A549 (cell line): ENCODE measurements around the gene MSMP.

Experiments
- CHD2 ChIP-seq: fragments of 150-350 bp; IDR thresholded peaks from 2 replicates; pipeline ENCODE4 v1.6.1; 2014; ENCODE audit warnings: low read length; ENCODE audit not compliant: partially characterized antibody
- EP300 ChIP-seq, 2 experiments: fragments of >200 bp; sonication (Bioruptor Twin); formaldehyde crosslinking; IDR thresholded peaks; 2 replicates in 1 of 2; 3 replicates in 1 of 2; pipeline ENCODE4 v1.6.1; 2016 to 2017
- ESRRA ChIP-seq: fragments of 150-350 bp; IDR thresholded peaks from 2 replicates; pipeline ENCODE4 v1.6.1; 2014; ENCODE audit warnings: mild to moderate bottlenecking, low read length, borderline replicate concordance
- GATA3 ChIP-seq: IDR thresholded peaks from 2 replicates; pipeline ENCODE4 v1.6.1; 2012; ENCODE audit warnings: borderline replicate concordance
- MAFK ChIP-seq: fragments of 450-650 bp; IDR thresholded peaks from 2 replicates; pipeline ENCODE4 v1.6.1; 2014; ENCODE audit not compliant: partially characterized antibody
- POLR2A ChIP-seq: IDR thresholded peaks from 2 replicates; pipeline ENCODE4 v1.6.1; 2012; ENCODE audit warnings: mild to moderate bottlenecking, low read length
- RAD21 ChIP-seq, 2 experiments: fragments of >200 bp in 1 of 2; sonication (Bioruptor Twin) in 1 of 2; formaldehyde crosslinking in 1 of 2; IDR thresholded peaks in 1 of 2; conservative IDR thresholded peaks in 1 of 2; 2 replicates in 1 of 2; 3 replicates in 1 of 2; pipeline ENCODE4 v1.6.1; 2012 to 2018; ENCODE audit warnings: inconsistent platforms in 1 of 2
- RARB ChIP-seq: fragments of 250-450 bp; sonication (Bioruptor Pico); IDR thresholded peaks from 2 replicates; pipeline ENCODE4 v1.8.0; 2021; ENCODE audit warnings: mild to moderate bottlenecking, moderate library complexity
- ZSCAN20 ChIP-seq: fragments of 250-450 bp; sonication (Bioruptor Pico); IDR thresholded peaks from 2 replicates; pipeline ENCODE4 v1.8.0; 2022; ENCODE audit warnings: mild to moderate bottlenecking, moderate library complexity
- TF ChIP-seq, protein P1 (sequence below): fragments of >200 bp; sonication (Bioruptor Twin); formaldehyde crosslinking; IDR thresholded peaks from 3 replicates; pipeline ENCODE4 v1.5.1; 2016
- TF ChIP-seq, protein P2 (sequence below): fragments of 450-650 bp; IDR thresholded peaks from 2 replicates; pipeline ENCODE4 v1.6.1; 2014; ENCODE audit warnings: antibody characterized with exemption
- TF ChIP-seq, protein P3 (sequence below): fragments of 150-350 bp; IDR thresholded peaks from 2 replicates; pipeline ENCODE4 v1.6.1; 2014; ENCODE audit warnings: low read depth, mild to moderate bottlenecking, low read length
- TF ChIP-seq, protein P4 (sequence below): IDR thresholded peaks from 2 replicates; pipeline ENCODE4 v1.6.1; 2012

DNA sequence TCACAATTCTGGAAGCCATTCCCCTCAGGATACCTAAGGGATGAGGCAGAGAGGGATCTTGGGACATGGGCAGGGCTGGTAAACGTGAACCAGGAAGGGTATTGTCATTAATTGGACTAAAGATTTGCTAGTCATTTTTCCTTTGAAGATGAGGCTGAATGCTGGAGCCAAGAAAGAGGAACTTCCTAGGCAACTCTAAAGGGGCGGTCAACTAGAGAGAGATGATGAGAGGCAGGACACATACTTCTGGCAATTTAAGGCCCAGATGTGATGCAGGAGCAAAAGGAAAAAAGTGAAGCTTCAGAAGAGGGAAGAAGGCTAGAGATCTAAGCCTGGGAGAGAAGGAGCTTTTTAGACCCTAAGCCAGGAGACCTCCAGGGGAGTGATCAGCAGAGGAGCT, 10.6 kb downstream of the MSMP start:
- TF ChIP-seq CHD2 (no peak), EP300 (IDR thresholded peaks at IDR 0.05) (no peak), POLR2A (no peak), RAD21 (conservative IDR thresholded peaks at IDR 0.05 in 1 of 2, IDR thresholded peaks at IDR 0.05 in 1 of 2) (no peak), ZSCAN20 (no peak), ESRRA (no peak), GATA3 (no peak), RARB (no peak), MAFK (no peak)
- TF ChIP-seq, protein P1, sequence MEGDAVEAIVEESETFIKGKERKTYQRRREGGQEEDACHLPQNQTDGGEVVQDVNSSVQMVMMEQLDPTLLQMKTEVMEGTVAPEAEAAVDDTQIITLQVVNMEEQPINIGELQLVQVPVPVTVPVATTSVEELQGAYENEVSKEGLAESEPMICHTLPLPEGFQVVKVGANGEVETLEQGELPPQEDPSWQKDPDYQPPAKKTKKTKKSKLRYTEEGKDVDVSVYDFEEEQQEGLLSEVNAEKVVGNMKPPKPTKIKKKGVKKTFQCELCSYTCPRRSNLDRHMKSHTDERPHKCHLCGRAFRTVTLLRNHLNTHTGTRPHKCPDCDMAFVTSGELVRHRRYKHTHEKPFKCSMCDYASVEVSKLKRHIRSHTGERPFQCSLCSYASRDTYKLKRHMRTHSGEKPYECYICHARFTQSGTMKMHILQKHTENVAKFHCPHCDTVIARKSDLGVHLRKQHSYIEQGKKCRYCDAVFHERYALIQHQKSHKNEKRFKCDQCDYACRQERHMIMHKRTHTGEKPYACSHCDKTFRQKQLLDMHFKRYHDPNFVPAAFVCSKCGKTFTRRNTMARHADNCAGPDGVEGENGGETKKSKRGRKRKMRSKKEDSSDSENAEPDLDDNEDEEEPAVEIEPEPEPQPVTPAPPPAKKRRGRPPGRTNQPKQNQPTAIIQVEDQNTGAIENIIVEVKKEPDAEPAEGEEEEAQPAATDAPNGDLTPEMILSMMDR: no peak
- TF ChIP-seq, protein P2, sequence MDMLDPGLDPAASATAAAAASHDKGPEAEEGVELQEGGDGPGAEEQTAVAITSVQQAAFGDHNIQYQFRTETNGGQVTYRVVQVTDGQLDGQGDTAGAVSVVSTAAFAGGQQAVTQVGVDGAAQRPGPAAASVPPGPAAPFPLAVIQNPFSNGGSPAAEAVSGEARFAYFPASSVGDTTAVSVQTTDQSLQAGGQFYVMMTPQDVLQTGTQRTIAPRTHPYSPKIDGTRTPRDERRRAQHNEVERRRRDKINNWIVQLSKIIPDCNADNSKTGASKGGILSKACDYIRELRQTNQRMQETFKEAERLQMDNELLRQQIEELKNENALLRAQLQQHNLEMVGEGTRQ: no peak
- TF ChIP-seq, protein P3, sequence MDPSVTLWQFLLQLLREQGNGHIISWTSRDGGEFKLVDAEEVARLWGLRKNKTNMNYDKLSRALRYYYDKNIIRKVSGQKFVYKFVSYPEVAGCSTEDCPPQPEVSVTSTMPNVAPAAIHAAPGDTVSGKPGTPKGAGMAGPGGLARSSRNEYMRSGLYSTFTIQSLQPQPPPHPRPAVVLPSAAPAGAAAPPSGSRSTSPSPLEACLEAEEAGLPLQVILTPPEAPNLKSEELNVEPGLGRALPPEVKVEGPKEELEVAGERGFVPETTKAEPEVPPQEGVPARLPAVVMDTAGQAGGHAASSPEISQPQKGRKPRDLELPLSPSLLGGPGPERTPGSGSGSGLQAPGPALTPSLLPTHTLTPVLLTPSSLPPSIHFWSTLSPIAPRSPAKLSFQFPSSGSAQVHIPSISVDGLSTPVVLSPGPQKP: no peak
- TF ChIP-seq, protein P4, sequence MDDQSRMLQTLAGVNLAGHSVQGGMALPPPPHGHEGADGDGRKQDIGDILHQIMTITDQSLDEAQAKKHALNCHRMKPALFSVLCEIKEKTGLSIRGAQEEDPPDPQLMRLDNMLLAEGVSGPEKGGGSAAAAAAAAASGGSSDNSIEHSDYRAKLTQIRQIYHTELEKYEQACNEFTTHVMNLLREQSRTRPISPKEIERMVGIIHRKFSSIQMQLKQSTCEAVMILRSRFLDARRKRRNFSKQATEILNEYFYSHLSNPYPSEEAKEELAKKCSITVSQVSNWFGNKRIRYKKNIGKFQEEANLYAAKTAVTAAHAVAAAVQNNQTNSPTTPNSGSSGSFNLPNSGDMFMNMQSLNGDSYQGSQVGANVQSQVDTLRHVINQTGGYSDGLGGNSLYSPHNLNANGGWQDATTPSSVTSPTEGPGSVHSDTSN: no peak
